Skeletal muscle satellite cell (primary cell): ENCODE measurements around the gene CEACAM16.

ENCODE experiments used
- H3K27me3 ChIP-seq: 2 replicates; pipeline ENCODE4 v1.7.0; 2013; ENCODE audit warnings: low read length; ENCODE audit not compliant: control insufficient read depth, insufficient read depth
- H3K36me3 ChIP-seq: 2 replicates; pipeline ENCODE4 v1.7.0; 2013; ENCODE audit warnings: mild to moderate bottlenecking, control low read depth, low read length; ENCODE audit not compliant: insufficient read depth
- H3K4me1 ChIP-seq: 2 replicates; pipeline ENCODE4 v1.7.0; 2013; ENCODE audit warnings: low read length; ENCODE audit not compliant: control insufficient read depth, insufficient read depth
- H3K4me2 ChIP-seq: 2 replicates; pipeline ENCODE4 v1.7.0; 2013; ENCODE audit warnings: mild to moderate bottlenecking, low read length
- H3K4me3 ChIP-seq: 2 replicates; pipeline ENCODE4 v1.7.0; 2013; ENCODE audit warnings: low read length
- H3K9ac ChIP-seq: 2 replicates; pipeline ENCODE4 v1.7.0; 2013; ENCODE audit warnings: mild to moderate bottlenecking, low read depth, low read length, moderate library complexity
- H3K9me3 ChIP-seq: replicated peaks from 2 replicates; pipeline ENCODE4 v1.7.0; 2013; ENCODE audit warnings: mild to moderate bottlenecking, control low read depth, low read length

CEACAM16 gene

GRCh38 chr19:44745341-44745831 lies 46.4 kb downstream of the CEACAM16 start:
- Histone ChIP-seq H3K9me3 (no peaks in the 10 kb centered on the region), H3K4me1 (peaks cover 62% of the 10 kb centered on the region), H3K4me3 (no peak overlapping the region), H3K9ac (peak overlapping the region; percentile 48), H3K36me3 (no peaks in the 10 kb centered on the region), H3K4me2 (peak overlapping the region; percentile 49), H3K27me3 (no peaks in the 10 kb centered on the region)

GRCh38 chr19:44745887-44746600 lies 47.1 kb downstream of the CEACAM16 start:
- no peaks in the 10 kb centered on the region for H3K9me3 ChIP-seq
- H3K36me3 ChIP-seq: peaks cover 4% of the 10 kb centered on the region
- H3K27me3 ChIP-seq: no peaks in the 10 kb centered on the region
- H3K4me3 ChIP-seq: no peak overlapping the region
- no peak overlapping the region for H3K9ac ChIP-seq
- H3K4me1 ChIP-seq: peaks cover 68% of the 10 kb centered on the region
- peak overlapping the region; percentile 49 for H3K4me2 ChIP-seq

GRCh38 chr19:44746616-44746945 lies 47.6 kb downstream of the CEACAM16 start:
- Histone ChIP-seq H3K9ac (peak overlapping the region; percentile 55), H3K4me1 (peaks cover 68% of the 10 kb centered on the region), H3K27me3 (no peaks in the 10 kb centered on the region), H3K4me3 (no peak overlapping the region), H3K9me3 (no peaks in the 10 kb centered on the region), H3K36me3 (peaks cover 9% of the 10 kb centered on the region), H3K4me2 (peak overlapping the region; percentile 78)

- H3K36me3 ChIP-seq: peaks cover 12% of the 10 kb centered on the region
- peak overlapping the region; percentile 78 for H3K9ac ChIP-seq
- peak overlapping the region; percentile 77 for H3K4me3 ChIP-seq
- peaks cover 66% of the 10 kb centered on the region for H3K4me1 ChIP-seq
- peak overlapping the region; percentile 95 for H3K4me2 ChIP-seq
- H3K9me3 ChIP-seq: no peaks in the 10 kb centered on the region
- H3K27me3 ChIP-seq: no peaks in the 10 kb centered on the region
Observed at GRCh38 chr19:44746946-44747738, 48.2 kb downstream of the CEACAM16 start.

GRCh38 chr19:44747739-44748425 lies 48.9 kb downstream of the CEACAM16 start:
- Histone ChIP-seq H3K27me3 (no peaks in the 10 kb centered on the region), H3K9ac (peak overlapping the region; percentile 78), H3K9me3 (no peaks in the 10 kb centered on the region), H3K4me3 (peak overlapping the region; percentile 77), H3K4me2 (peak overlapping the region; percentile 95), H3K4me1 (peaks cover 65% of the 10 kb centered on the region), H3K36me3 (peaks cover 18% of the 10 kb centered on the region)

GRCh38 chr19:44748426-44749254 lies 49.7 kb downstream of the CEACAM16 start, which contains the start of gene BCL3:
BCL3 (plus strand) TSS chr19:44748708; CDS start chr19:44748791, 83 bp downstream.
- Histone ChIP-seq H3K27me3 (no peaks in the 10 kb centered on the region), H3K9me3 (no peaks in the 10 kb centered on the region), H3K4me2 (peak within 1 kb of the TSS; percentile 95), H3K4me1 (peaks cover 63% of the 10 kb centered on the region), H3K9ac (peak within 1 kb of the TSS; percentile 87), H3K36me3 (peaks cover 20% of the 10 kb centered on the region), H3K4me3 (peak within 1 kb of the TSS; percentile 77)

- peaks cover 70% of the 10 kb centered on the region for H3K4me1 ChIP-seq
- H3K9ac ChIP-seq: peak overlapping the region; percentile 87
- no peaks in the 10 kb centered on the region for H3K9me3 ChIP-seq
- H3K4me3 ChIP-seq: peak overlapping the region; percentile 77
- H3K27me3 ChIP-seq: no peaks in the 10 kb centered on the region
- peaks cover 20% of the 10 kb centered on the region for H3K36me3 ChIP-seq
- H3K4me2 ChIP-seq: peak overlapping the region; percentile 89
Observed at GRCh38 chr19:44749292-44749691, 50.3 kb downstream of the CEACAM16 start.

GRCh38 chr19:44749994-44750393 lies 51.0 kb downstream of the CEACAM16 start:
- peak overlapping the region; percentile 87 for H3K9ac ChIP-seq
- H3K4me3 ChIP-seq: peak overlapping the region; percentile 77
- H3K9me3 ChIP-seq: no peaks in the 10 kb centered on the region
- peak overlapping the region; percentile 89 for H3K4me2 ChIP-seq
- peaks cover 24% of the 10 kb centered on the region for H3K36me3 ChIP-seq
- H3K27me3 ChIP-seq: no peaks in the 10 kb centered on the region
- peaks cover 71% of the 10 kb centered on the region for H3K4me1 ChIP-seq

- Histone ChIP-seq H3K9ac (no peak overlapping the region), H3K4me1 (peaks cover 75% of the 10 kb centered on the region), H3K4me3 (no peak overlapping the region)
Observed at GRCh38 chr19:44752123-44752815, 53.3 kb downstream of the CEACAM16 start.

GRCh38 chr19:44752816-44753625 lies 54.1 kb downstream of the CEACAM16 start:
- Histone ChIP-seq H3K36me3 (peaks cover 36% of the 10 kb centered on the region), H3K4me1 (peaks cover 76% of the 10 kb centered on the region), H3K9ac (peak overlapping the region; percentile 48), H3K4me3 (peak overlapping the region; percentile 43), H3K4me2 (peak overlapping the region; percentile 95), H3K9me3 (no peaks in the 10 kb centered on the region), H3K27me3 (no peaks in the 10 kb centered on the region)

More at GRCh38 chr19:44752123-44752815, 53.3 kb downstream of the CEACAM16 start:
- H3K36me3 ChIP-seq: peaks cover 30% of the 10 kb centered on the region
- no peaks in the 10 kb centered on the region for H3K27me3 ChIP-seq
- H3K9me3 ChIP-seq: no peaks in the 10 kb centered on the region
- peak overlapping the region; percentile 95 for H3K4me2 ChIP-seq
